Measurements from ENCODE around the gene RAVER1. TPM values are rescaled to one million over a fixed set of nuclear protein-coding genes. Genes with fewer than 3 reads are reported as not detected.

Gene RAVER1
- total and polyA plus RNA-seq, 9 of the 15 experiments (the other 6 are each of a cell fraction or from before 2014, with no cell fraction given): 0.06 to 113 (median 7.0) TPM

DNA sequence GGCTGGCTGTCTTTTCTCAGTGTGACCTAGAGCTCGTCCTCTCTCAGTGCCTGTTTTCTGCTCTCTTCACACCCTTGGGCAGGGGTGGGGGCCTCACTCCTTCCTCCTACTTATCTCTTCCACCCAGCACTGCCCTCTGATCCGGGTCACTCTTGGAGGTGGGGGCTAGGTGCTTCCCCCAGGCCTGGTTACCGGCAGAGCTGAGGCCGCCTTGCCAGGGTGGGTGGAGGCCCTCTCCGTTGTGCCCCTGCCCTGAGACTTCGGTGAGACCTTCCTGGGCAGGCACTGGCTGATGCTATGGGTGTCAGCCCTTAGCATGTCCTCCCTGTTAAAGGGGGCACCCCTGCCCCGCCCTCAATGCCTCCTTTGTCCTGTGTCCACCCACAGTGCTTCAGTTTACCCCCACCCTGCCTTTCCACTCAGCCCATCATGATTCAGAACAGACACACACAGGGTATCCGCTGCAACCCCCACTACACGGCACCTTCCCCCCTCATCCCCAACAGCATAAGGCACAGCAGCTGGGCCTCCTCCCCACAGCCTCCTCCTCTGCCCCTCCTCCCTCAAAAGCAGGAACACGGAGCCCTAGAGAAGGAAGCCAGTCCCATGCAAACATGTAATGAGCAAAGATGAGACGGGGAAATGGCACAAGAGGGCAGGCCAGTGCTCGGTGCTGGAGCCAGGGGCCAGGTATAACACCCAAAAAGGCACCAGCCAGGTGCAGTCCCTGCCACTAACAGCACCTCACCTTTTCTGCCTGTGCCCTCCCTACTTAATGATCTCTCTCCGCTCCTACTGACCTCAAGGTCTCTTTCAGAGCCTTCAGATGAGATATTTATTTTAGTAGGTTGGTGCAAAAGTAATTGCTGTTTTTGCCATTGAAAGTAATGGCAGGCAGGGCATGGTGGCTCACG, 33.5 kb downstream of the RAVER1 start (continued):
- no peak for TF ChIP-seq ETS2 (tag; IDR thresholded peaks at IDR 0.05; ENCODE audit: borderline replicate concordance, poor library complexity, severe bottlenecking)
- TF ChIP-seq POLR2H (tag; IDR thresholded peaks at IDR 0.05; ENCODE audit: low read depth): no peak
- no peak for TF ChIP-seq ZNF232 (CRISPR knock-in tag; IDR thresholded peaks at IDR 0.05)
- TF ChIP-seq TCF3 (CRISPR knock-in tag; IDR thresholded peaks at IDR 0.05): peak; percentile 94
- TF ChIP-seq ARID2 (IDR thresholded peaks at IDR 0.05): no peak
- no peak for TF ChIP-seq ARID4B (CRISPR knock-in tag; IDR thresholded peaks at IDR 0.05)
- no peak for TF ChIP-seq ZNF75A (CRISPR knock-in tag; IDR thresholded peaks at IDR 0.05)
- no peak for TF ChIP-seq E2F1 (CRISPR knock-in tag; IDR thresholded peaks at IDR 0.05)
- TF ChIP-seq KHSRP (IDR thresholded peaks at IDR 0.05): no peak
- no peak for TF ChIP-seq SREBF2 (CRISPR knock-in tag; IDR thresholded peaks at IDR 0.05)
- peak; percentile 54 for TF ChIP-seq EGR1 (conservative IDR thresholded peaks at IDR 0.05)
- TF ChIP-seq ZNF398 (CRISPR knock-in tag; IDR thresholded peaks at IDR 0.05): no peak
- TF ChIP-seq MED1 (CRISPR knock-in tag; IDR thresholded peaks at IDR 0.05; ENCODE audit: borderline replicate concordance): no peak
- TF ChIP-seq RBM34 (IDR thresholded peaks at IDR 0.05; ENCODE audit: borderline replicate concordance, insufficient read depth, low read length): no peak
- TF ChIP-seq ZNF444 (CRISPR knock-in tag; IDR thresholded peaks at IDR 0.05): no peak
- TF ChIP-seq ETV5 (CRISPR knock-in tag; IDR thresholded peaks at IDR 0.05; ENCODE audit: low read depth): peak; percentile 73; the same call in 1 of the 2 replicates
- 0 out of 4 replicates have a peak, but pooled peaks have one; percentile 20 to 39 for TF ChIP-seq UBTF (IDR thresholded peaks at IDR 0.05; ENCODE audit: borderline replicate concordance in 1 of 2, low read depth in 2 of 2, low read length in 2 of 2)
- TF ChIP-seq MCM7 (IDR thresholded peaks at IDR 0.05): no peak

Measured in K562 (cell line).